Esophagus (tissue), 2 donors: ENCODE results near the gene RNF125. TPM values are rescaled to one million over a fixed set of nuclear protein-coding genes. Genes with fewer than 3 reads are reported as not detected.
A peak's percentile ranks its signal among the peaks of the same experiment; 100 is the strongest.
"Not testable (repeated sequence)": the region's sequence is repeated elsewhere in the genome, so short reads cannot be mapped to it uniquely, and the experiment has no call there.

Experiments used
- H3K27ac ChIP-seq, 2 donors: one replicate each; pipeline ENCODE4 v1.5.1; 2013; ENCODE audit warnings: low read depth in 2 of 2, mild to moderate bottlenecking in 2 of 2, inconsistent platforms in 1 of 2, low read length in 1 of 2, moderate library complexity in 1 of 2
- H3K27me3 ChIP-seq, 2 donors: one replicate each; pipeline ENCODE4 v1.6.1; 2013; ENCODE audit warnings: low read length in 2 of 2, control low read depth in 1 of 2, mild to moderate bottlenecking in 1 of 2; ENCODE audit not compliant: insufficient read depth in 2 of 2, control insufficient read depth in 1 of 2
- H3K36me3 ChIP-seq, 2 donors: one replicate each; pipeline ENCODE4 v1.6.1; 2013; ENCODE audit warnings: low read length in 1 of 2; ENCODE audit not compliant: control insufficient read depth in 2 of 2, insufficient read depth in 2 of 2
- H3K4me1 ChIP-seq, 2 donors: one replicate each; pipeline ENCODE4 v1.6.1; 2013; ENCODE audit warnings: low read length in 1 of 2; ENCODE audit not compliant: control insufficient read depth in 2 of 2, insufficient read depth in 2 of 2
- H3K4me3 ChIP-seq, 2 donors: one replicate each; pipeline ENCODE4 v1.5.1; 2013; ENCODE audit warnings: low read length in 2 of 2, mild to moderate bottlenecking in 2 of 2, low read depth in 1 of 2, moderate library complexity in 1 of 2
- H3K9me3 ChIP-seq, 2 donors: one replicate each; pipeline ENCODE4 v1.6.1; 2013; ENCODE audit warnings: mild to moderate bottlenecking in 2 of 2, low read depth in 1 of 2, low read length in 1 of 2, moderate library complexity in 1 of 2; ENCODE audit not compliant: control insufficient read depth in 2 of 2, insufficient read depth in 1 of 2
- WGBS, 2 donors: extraction: QIAGEN DNeasy Blood & Tissue Kit; methylation state at CpG; one replicate each; pipeline ENCODE4 v1.1.7; 2013; 5-methylcytosine and 5-hydroxymethylcytosine counted together
- polyA plus RNA-seq, 2 donors: library from polyadenylated mRNA; stranded (reverse); fragments of 200-250 nt; gene quantifications; one replicate each; pipeline ENCODE4 v1.2.3, GENCODE V29; 2013
- donor health status: healthy with polysubstance abuse.
- donor health status: Bipolar disorder and iron deficiency.

RNF125 gene
- polyA plus RNA-seq, 2 donors = 1.2 TPM

DNA sequence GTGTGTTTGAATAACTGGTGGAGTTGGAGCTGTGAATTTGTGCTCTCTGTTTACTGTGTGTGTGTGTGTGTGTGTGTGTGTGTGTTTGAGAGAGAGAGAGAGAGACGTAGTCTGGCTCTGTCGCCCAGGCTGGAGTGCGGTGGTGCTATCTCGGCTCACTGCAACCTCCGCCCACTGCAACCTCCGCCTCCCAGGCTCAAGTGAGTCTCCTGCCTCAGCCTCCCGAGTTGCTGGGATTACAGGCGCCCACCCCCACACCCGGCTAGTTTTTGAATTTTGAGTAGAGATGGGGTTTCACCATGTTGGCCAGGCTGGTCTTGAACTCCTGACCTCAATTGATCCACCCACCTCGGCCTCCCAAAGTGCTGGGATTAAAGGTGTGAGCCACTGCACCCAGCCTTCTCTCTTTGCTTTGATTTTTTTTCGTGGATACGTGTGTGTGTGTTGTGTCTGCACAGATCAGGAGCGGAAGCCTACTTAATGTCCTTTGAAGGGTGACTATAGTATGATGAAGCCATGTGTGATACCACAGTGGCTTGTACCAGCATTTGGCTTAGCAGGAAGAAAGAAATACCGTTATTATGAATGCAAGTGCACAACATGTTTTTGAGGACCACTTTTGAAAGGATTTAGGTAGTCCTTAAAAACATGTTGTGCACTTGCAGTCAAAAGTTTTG, 1.5 kb downstream of the RNF125 start:
- 41 to 48% methylated on average over 14 of the region's 14 CpGs for WGBS, 2 donors
- H3K36me3 ChIP-seq, H3K9me3 ChIP-seq, H3K27me3 ChIP-seq, H3K4me1 ChIP-seq: not testable (repeated sequence)
- peak overlapping the region in 1 of 2 donors; percentile 83 for H3K27ac ChIP-seq
- peak overlapping the region; percentile 2 to 66 for H3K4me3 ChIP-seq

DNA sequence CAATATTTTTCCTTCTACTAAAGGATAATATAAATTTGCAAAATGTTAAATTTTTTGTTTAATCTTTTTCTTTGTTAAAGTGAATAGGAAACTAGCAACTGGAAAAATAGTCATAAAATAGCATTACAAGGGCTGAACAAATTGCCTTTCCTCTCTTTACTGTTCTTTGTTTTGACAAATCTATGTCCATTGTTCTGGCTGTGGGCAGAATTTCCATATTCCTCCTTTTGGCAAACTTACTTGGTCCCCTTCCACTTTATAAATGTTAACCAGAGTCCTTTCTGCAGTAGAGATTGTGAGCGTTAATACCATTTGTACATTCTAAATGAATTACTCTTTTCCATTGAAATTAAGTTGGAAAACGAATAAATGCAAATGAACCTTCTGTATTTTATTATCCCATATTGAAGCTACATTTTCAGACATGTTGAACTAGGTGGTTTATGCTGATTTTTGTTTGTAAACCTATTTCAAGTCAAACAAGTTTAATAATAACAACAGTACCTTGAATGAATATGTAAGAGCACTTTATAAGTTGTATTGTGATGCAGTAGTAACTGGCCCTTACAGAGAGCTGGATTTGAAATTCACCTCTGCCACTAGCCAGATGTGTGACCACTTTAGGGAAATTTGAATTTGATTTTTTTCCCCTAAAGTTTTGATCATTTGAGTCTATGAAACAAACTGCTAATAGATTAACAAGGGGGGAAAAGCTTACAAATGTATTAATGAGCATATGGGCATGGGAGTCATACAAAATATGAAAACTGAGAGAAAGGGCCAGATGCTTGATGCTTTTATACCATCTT, 3.3 kb downstream of the RNF125 start:
- WGBS, 2 donors = 70 to 74% methylated on average over 2 of the region's 2 CpGs
- H3K4me1 ChIP-seq = no peaks in the 10 kb centered on the region

DNA sequence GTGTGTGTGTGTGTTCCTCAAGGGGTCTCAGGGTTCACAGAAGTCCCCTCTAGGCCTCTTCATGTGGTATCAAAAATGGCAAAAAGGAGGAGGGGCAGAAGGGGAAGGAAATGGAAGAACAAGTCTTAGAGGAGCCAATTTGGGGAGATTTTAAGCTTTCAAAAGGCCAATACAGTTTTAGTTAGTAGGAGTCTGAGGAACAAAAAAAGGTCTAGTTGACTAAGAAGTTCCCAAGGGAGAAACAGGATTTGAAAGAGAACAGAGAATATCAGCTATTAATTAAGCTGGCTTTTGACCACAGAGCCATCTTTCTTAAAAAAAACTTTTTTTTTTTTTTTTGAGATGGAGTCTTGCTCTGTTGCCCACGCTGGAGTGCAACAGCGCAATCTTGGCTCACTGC, 7.1 kb downstream of the RNF125 start:
- WGBS, 2 donors = 93 to 98% methylated on average over 2 of the region's 2 CpGs
- Histone ChIP-seq H3K27me3 (no peaks in the 10 kb centered on the region), H3K27ac (no peak overlapping the region), H3K9me3 (no peaks in the 10 kb centered on the region), H3K4me1 (no peaks in the 10 kb centered on the region), H3K36me3 (no peaks in the 10 kb centered on the region), H3K4me3 (no peak overlapping the region)

More for the DNA sequence above, 3.3 kb downstream of the RNF125 start:
- Histone ChIP-seq H3K4me3 (no peak overlapping the region), H3K27me3 (no peaks in the 10 kb centered on the region), H3K36me3 (no peaks in the 10 kb centered on the region), H3K9me3 (no peaks in the 10 kb centered on the region), H3K27ac (no peak overlapping the region)

DNA sequence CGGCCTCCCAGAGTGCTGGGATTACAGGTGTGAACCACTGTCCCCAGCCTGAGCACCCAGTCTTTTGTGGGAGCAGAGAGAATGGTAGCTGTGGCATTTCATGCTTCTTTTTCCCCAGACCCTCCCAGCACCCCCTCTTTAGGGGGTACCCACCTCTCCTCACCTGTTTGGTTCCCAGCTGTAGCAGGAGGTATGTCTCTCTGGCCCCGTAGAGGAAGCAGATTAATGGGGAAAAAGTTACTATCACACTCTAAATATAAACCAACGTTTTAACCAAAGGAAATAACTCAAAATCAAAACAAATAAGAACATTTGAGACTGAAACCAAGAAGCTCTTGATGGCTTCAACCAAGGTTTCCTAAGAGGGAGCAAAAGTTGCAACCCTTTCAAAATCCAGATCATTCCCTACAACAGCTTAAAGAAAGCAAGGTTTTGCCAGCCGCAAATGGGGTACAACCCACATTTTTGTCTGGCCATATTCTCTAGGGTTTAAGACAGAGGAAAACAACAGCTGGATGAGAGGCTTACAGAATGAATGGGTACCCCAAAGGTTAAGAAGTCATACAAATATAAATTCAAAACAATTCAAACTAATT, 8.0 kb downstream of the RNF125 start:
- Histone ChIP-seq H3K4me1 (no peaks in the 10 kb centered on the region), H3K4me3 (no peak overlapping the region), H3K27ac (no peak overlapping the region), H3K27me3 (no peaks in the 10 kb centered on the region), H3K36me3 (no peaks in the 10 kb centered on the region), H3K9me3 (no peaks in the 10 kb centered on the region)
- 61 to 64% methylated on average over 4 of the region's 4 CpGs for WGBS, 2 donors

DNA sequence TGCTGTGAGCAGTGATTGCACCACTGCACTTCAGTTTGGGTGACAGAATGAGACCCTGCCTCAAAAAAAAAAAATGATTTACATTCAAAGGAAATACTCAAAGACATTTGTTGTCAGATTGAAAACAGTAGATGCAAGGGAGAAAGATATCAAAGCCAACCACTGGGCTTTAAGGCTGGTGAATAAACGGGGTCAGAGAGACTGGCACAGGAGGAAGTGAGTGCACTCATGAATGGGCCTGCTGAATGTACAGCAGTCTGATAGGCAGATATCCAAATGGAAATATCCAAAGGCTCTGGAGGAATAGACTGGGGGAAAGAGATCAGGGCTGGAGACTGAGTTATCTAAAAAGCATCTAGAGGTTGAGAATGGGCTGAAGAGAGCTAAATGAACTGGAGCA, 10.9 kb downstream of the RNF125 start:
- H3K4me3 ChIP-seq = no peak overlapping the region
- 47 to 64% methylated on average over 1 of the region's 1 CpG for WGBS, 2 donors

DNA sequence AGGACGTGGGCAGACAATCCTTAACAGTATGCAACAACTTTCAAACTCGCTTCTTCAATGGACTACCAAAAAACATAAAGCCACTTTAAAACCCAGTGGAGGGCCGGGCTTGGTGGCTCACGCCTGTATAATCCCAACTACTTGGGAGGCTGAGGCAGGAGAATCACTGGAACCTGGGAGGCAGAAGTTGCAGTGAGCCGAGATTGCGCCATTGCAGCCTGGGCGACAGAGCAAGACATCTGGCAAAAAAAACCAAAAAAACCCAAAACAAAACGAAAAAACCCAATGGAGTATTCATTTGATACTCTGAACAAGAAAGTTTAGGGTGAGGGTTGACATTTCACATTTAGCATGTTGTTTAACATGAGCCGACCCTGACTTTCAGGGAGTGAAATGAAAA, 14.0 kb downstream of the RNF125 start:
- H3K36me3 ChIP-seq = no peaks in the 10 kb centered on the region
- H3K9me3 ChIP-seq = no peaks in the 10 kb centered on the region
- WGBS, 2 donors = 90 to 94% methylated on average over 9 of the region's 9 CpGs
- no peaks in the 10 kb centered on the region for H3K4me1 ChIP-seq
- no peak overlapping the region for H3K4me3 ChIP-seq
- no peak overlapping the region for H3K27ac ChIP-seq
- H3K27me3 ChIP-seq = no peaks in the 10 kb centered on the region

More for the DNA sequence above, 10.9 kb downstream of the RNF125 start:
- Histone ChIP-seq H3K4me1 (no peaks in the 10 kb centered on the region), H3K27ac (no peak overlapping the region), H3K27me3 (no peaks in the 10 kb centered on the region), H3K36me3 (no peaks in the 10 kb centered on the region), H3K9me3 (no peaks in the 10 kb centered on the region)

DNA sequence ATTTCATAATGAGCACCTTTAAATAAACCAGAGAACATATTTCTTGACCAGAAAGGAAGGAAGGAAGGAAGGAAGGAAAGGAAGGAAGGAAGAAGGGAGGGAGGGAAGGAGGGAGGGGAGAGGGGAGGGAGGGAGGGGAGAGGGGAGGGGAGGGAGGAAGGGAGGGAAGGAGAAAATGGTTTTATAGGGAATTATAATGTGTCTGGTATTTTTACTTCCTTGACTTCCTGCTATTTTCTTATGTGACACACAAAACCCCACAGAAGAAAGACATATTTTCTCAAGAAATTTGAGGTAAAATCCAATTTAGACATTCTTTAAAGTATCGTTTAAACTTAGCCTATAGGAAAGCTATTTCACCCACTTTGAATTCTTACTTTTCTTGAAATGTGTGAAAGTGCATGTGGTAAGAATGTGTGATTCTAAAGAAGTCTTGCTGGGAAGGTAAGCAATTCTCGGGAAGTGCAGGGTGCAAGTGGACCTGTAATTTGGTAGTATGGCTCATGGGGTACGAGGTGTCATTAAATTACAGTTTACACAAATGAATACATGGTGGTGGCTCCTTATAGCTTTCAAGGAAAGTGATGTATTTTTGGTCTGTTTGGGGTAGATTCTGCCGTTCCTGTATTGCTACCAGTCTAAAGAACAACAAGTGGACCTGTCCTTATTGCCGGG, 18.0 kb downstream of the RNF125 start:
- Histone ChIP-seq H3K4me3 (no peak overlapping the region), H3K4me1 (no peaks in the 10 kb centered on the region), H3K9me3 (no peaks in the 10 kb centered on the region), H3K36me3 (no peaks in the 10 kb centered on the region), H3K27me3 (no peaks in the 10 kb centered on the region), H3K27ac (no peak overlapping the region)
- 89 to 95% methylated on average over 5 of the region's 5 CpGs for WGBS, 2 donors

DNA sequence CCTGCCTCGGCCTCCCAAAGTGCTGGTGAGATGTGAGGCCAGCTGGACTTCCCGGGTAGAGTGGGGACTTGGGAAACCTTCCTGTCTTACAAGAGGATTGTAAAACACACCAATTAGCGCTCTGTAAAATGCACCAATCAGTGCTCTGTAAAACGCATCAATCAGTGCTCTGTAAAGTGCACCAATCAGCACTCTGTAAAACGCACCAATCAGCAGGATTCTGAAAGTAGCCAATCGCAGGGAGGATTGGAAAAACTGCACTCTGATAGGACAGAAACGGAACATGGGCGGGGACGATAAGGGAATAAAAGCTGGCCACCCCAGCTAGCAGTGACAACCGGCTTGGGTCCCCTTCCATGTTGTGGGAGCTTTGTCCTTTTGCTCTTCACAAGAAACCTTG, 19.0 kb downstream of the RNF125 start:
- Histone ChIP-seq H3K4me1 (no peaks in the 10 kb centered on the region), H3K27me3 (no peaks in the 10 kb centered on the region), H3K36me3 (no peaks in the 10 kb centered on the region), H3K4me3 (no peak overlapping the region), H3K9me3 (no peaks in the 10 kb centered on the region), H3K27ac (no peak overlapping the region)
- 98% methylated on average over 10 of the region's 10 CpGs for WGBS, 2 donors

DNA sequence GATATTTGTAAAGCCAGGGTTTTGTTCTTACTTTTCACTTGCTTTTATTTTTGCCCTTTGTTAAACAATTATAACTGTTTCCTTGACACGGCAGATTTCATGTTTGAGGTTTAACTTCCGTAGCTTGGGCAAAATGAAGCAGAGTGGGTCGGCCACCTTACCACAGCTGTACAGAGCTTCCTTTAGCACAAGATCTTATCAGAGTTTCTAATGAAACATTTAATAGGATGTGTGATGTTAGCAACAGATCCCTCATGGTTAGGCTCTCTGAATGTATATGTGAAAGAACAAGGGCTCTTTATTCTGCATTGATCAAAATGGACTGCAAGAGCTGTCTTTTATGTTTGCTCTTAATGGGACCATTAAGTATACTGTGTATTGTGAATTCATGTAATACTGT, 22.3 kb downstream of the RNF125 start:
- no peak overlapping the region for H3K27ac ChIP-seq
- 55 to 56% methylated on average over 3 of the region's 3 CpGs for WGBS, 2 donors

More for the DNA sequence above, 22.3 kb downstream of the RNF125 start:
- no peak overlapping the region for H3K4me3 ChIP-seq
- no peaks in the 10 kb centered on the region for H3K4me1 ChIP-seq
- H3K9me3 ChIP-seq = no peaks in the 10 kb centered on the region
- no peaks in the 10 kb centered on the region for H3K27me3 ChIP-seq
- H3K36me3 ChIP-seq = no peaks in the 10 kb centered on the region
